Measurements from ENCODE around the gene PLEKHA7.

PLEKHA7 gene

GRCh38 chr11:16853859-16854258 is 160.4 kb downstream of the PLEKHA7 start:
- Histone ChIP-seq H3K27me3 (ENCODE audit: control insufficient read depth in 1 of 2, insufficient read depth in 1 of 2, low read length in 2 of 2) (peaks cover 0 to 29% of the 10 kb centered on the region in 2 experiments), H2BK5ac (ENCODE audit: low read depth, low read length, poor library complexity, severe bottlenecking) (no peak overlapping the region), H4K91ac (ENCODE audit: low read length) (no peak overlapping the region), H3K14ac (ENCODE audit: low read length in 2 of 2) (no peak overlapping the region), H2BK120ac (ENCODE audit: low read depth, low read length) (no peak overlapping the region), H2BK15ac (ENCODE audit: low read depth, poor library complexity, severe bottlenecking) (no peak overlapping the region), H2AFZ (ENCODE audit: low read depth, low read length) (no peak overlapping the region), H3K36me3 (ENCODE audit: control insufficient read depth in 1 of 2, insufficient read depth in 2 of 2, low read depth in 1 of 2, low read length in 2 of 2) (peaks cover 0 to 14% of the 10 kb centered on the region in 2 experiments), H2BK12ac (ENCODE audit: low read length in 2 of 2) (no peak overlapping the region), H3K4ac (ENCODE audit: low read depth in 1 of 2, low read length in 2 of 2) (no peak overlapping the region), H3K18ac (ENCODE audit: low read depth in 1 of 2, low read length in 2 of 2) (no peak overlapping the region), H2AK5ac (ENCODE audit: low read length, severe bottlenecking) (no peak overlapping the region), H3K4me3 (ENCODE audit: insufficient read depth in 1 of 2, low read depth in 1 of 2, low read length in 2 of 2) (no peak overlapping the region), H3K4me1 (ENCODE audit: control insufficient read depth, insufficient read depth, low read depth, low read length) (no peaks in the 10 kb centered on the region), H3K4me2 (ENCODE audit: low read length, poor library complexity, severe bottlenecking) (no peak overlapping the region), H3K9me3 (ENCODE audit: control insufficient read depth, low read length) (no peaks in the 10 kb centered on the region), H3K23ac (ENCODE audit: low read length in 2 of 2) (no peak overlapping the region), H3K27ac (ENCODE audit: low read length, poor library complexity, severe bottlenecking) (no peak overlapping the region), H4K8ac (ENCODE audit: low read length) (no peak overlapping the region), H3K9ac (ENCODE audit: low read length) (no peak overlapping the region), H3K79me1 (replicated peaks; ENCODE audit: low read length, poor library complexity, severe bottlenecking) (no peaks in the 10 kb centered on the region)
- DNase-seq, result no peak
- WGBS, result 58% methylated on average over 2 of the region's 2 CpGs

- Histone ChIP-seq H3K79me1 (replicated peaks; ENCODE audit: low read length, poor library complexity, severe bottlenecking) (no peaks in the 10 kb centered on the region), H3K9ac (ENCODE audit: low read length) (no peak overlapping the region), H2BK15ac (ENCODE audit: low read depth, poor library complexity, severe bottlenecking) (no peak overlapping the region), H4K91ac (ENCODE audit: low read length) (no peak overlapping the region), H3K27me3 (ENCODE audit: control insufficient read depth in 1 of 2, insufficient read depth in 1 of 2, low read length in 2 of 2) (peaks cover 0 to 31% of the 10 kb centered on the region in 2 experiments), H3K4me3 (ENCODE audit: insufficient read depth in 1 of 2, low read depth in 1 of 2, low read length in 2 of 2) (no peak overlapping the region), H4K8ac (ENCODE audit: low read length) (no peak overlapping the region), H2BK12ac (ENCODE audit: low read length in 2 of 2) (no peak overlapping the region), H3K4me1 (ENCODE audit: control insufficient read depth, insufficient read depth, low read depth, low read length) (no peaks in the 10 kb centered on the region), H2AK5ac (ENCODE audit: low read length, severe bottlenecking) (no peak overlapping the region), H3K14ac (ENCODE audit: low read length in 2 of 2) (no peak overlapping the region), H3K23ac (ENCODE audit: low read length in 2 of 2) (no peak overlapping the region), H3K27ac (ENCODE audit: low read length, poor library complexity, severe bottlenecking) (no peak overlapping the region), H3K4me2 (ENCODE audit: low read length, poor library complexity, severe bottlenecking) (no peak overlapping the region), H2BK120ac (ENCODE audit: low read depth, low read length) (no peak overlapping the region), H3K4ac (ENCODE audit: low read depth in 1 of 2, low read length in 2 of 2) (no peak overlapping the region), H2AFZ (ENCODE audit: low read depth, low read length) (no peak overlapping the region), H3K9me3 (ENCODE audit: control insufficient read depth, low read length) (no peaks in the 10 kb centered on the region), H3K36me3 (ENCODE audit: control insufficient read depth in 1 of 2, insufficient read depth in 2 of 2, low read depth in 1 of 2, low read length in 2 of 2) (peaks cover 0 to 14% of the 10 kb centered on the region in 2 experiments), H2BK5ac (ENCODE audit: low read depth, low read length, poor library complexity, severe bottlenecking) (no peak overlapping the region), H3K18ac (ENCODE audit: low read depth in 1 of 2, low read length in 2 of 2) (no peak overlapping the region)
- 55% methylated on average over 1 of the region's 1 CpG for WGBS
- no peak for DNase-seq
Observed at GRCh38 chr11:16853266-16853665, 160.9 kb downstream of the PLEKHA7 start.

- peaks cover 0 to 8% of the 10 kb centered on the region in 2 experiments for H3K36me3 ChIP-seq (ENCODE audit: control insufficient read depth in 1 of 2, insufficient read depth in 2 of 2, low read depth in 1 of 2, low read length in 2 of 2)
- no peak overlapping the region for H3K23ac ChIP-seq (ENCODE audit: low read length in 2 of 2)
- no peak overlapping the region for H3K4ac ChIP-seq (ENCODE audit: low read depth in 1 of 2, low read length in 2 of 2)
- no peak overlapping the region for H3K14ac ChIP-seq (ENCODE audit: low read length in 2 of 2)
- no peak overlapping the region for H2BK120ac ChIP-seq (ENCODE audit: low read depth, low read length)
- H3K4me2 ChIP-seq (ENCODE audit: low read length, poor library complexity, severe bottlenecking), result no peak overlapping the region
- H2BK5ac ChIP-seq (ENCODE audit: low read depth, low read length, poor library complexity, severe bottlenecking), result no peak overlapping the region
- peaks cover 3% of the 10 kb centered on the region for H3K4me1 ChIP-seq (ENCODE audit: control insufficient read depth, insufficient read depth, low read depth, low read length)
- no peak overlapping the region for H3K4me3 ChIP-seq (ENCODE audit: insufficient read depth in 1 of 2, low read depth in 1 of 2, low read length in 2 of 2)
- H4K91ac ChIP-seq (ENCODE audit: low read length), result no peak overlapping the region
- H3K79me1 ChIP-seq (replicated peaks; ENCODE audit: low read length, poor library complexity, severe bottlenecking), result no peaks in the 10 kb centered on the region
- H3K18ac ChIP-seq (ENCODE audit: low read depth in 1 of 2, low read length in 2 of 2), result no peak overlapping the region
- H3K9me3 ChIP-seq (ENCODE audit: control insufficient read depth, low read length), result no peaks in the 10 kb centered on the region
- H2AFZ ChIP-seq (ENCODE audit: low read depth, low read length), result no peak overlapping the region
- no peak overlapping the region for H2BK15ac ChIP-seq (ENCODE audit: low read depth, poor library complexity, severe bottlenecking)
- H3K27me3 ChIP-seq (ENCODE audit: control insufficient read depth in 1 of 2, insufficient read depth in 1 of 2, low read length in 2 of 2), result peaks cover 0 to 8% of the 10 kb centered on the region in 2 experiments
- DNase-seq, result no peak
- no peak overlapping the region for H4K8ac ChIP-seq (ENCODE audit: low read length)
- no peak overlapping the region for H2AK5ac ChIP-seq (ENCODE audit: low read length, severe bottlenecking)
- H3K27ac ChIP-seq (ENCODE audit: low read length, poor library complexity, severe bottlenecking), result no peak overlapping the region
- WGBS, result 63% methylated on average over 2 of the region's 2 CpGs
- no peak overlapping the region for H2BK12ac ChIP-seq (ENCODE audit: low read length in 2 of 2)
- H3K9ac ChIP-seq (ENCODE audit: low read length), result no peak overlapping the region
Observed at GRCh38 chr11:16846305-16846704, 167.9 kb downstream of the PLEKHA7 start.

- Histone ChIP-seq H3K4ac (ENCODE audit: low read depth in 1 of 2, low read length in 2 of 2) (no peak overlapping the region), H3K14ac (ENCODE audit: low read length in 2 of 2) (no peak overlapping the region), H2AK5ac (ENCODE audit: low read length, severe bottlenecking) (no peak overlapping the region), H2BK15ac (ENCODE audit: low read depth, poor library complexity, severe bottlenecking) (no peak overlapping the region), H3K9me3 (ENCODE audit: control insufficient read depth, low read length) (no peaks in the 10 kb centered on the region), H2BK5ac (ENCODE audit: low read depth, low read length, poor library complexity, severe bottlenecking) (no peak overlapping the region), H3K36me3 (ENCODE audit: control insufficient read depth in 1 of 2, insufficient read depth in 2 of 2, low read depth in 1 of 2, low read length in 2 of 2) (peaks cover 0 to 4% of the 10 kb centered on the region in 2 experiments), H3K18ac (ENCODE audit: low read depth in 1 of 2, low read length in 2 of 2) (no peak overlapping the region), H4K8ac (ENCODE audit: low read length) (no peak overlapping the region), H3K9ac (ENCODE audit: low read length) (no peak overlapping the region), H3K27ac (ENCODE audit: low read length, poor library complexity, severe bottlenecking) (no peak overlapping the region), H3K4me2 (ENCODE audit: low read length, poor library complexity, severe bottlenecking) (no peak overlapping the region), H4K91ac (ENCODE audit: low read length) (no peak overlapping the region), H3K79me1 (replicated peaks; ENCODE audit: low read length, poor library complexity, severe bottlenecking) (no peaks in the 10 kb centered on the region), H2BK120ac (ENCODE audit: low read depth, low read length) (no peak overlapping the region), H3K4me3 (ENCODE audit: insufficient read depth in 1 of 2, low read depth in 1 of 2, low read length in 2 of 2) (no peak overlapping the region), H2BK12ac (ENCODE audit: low read length in 2 of 2) (no peak overlapping the region), H3K4me1 (ENCODE audit: control insufficient read depth, insufficient read depth, low read depth, low read length) (peaks cover 3% of the 10 kb centered on the region), H3K27me3 (ENCODE audit: control insufficient read depth in 1 of 2, insufficient read depth in 1 of 2, low read length in 2 of 2) (peaks cover 0 to 4% of the 10 kb centered on the region in 2 experiments), H2AFZ (ENCODE audit: low read depth, low read length) (no peak overlapping the region), H3K23ac (ENCODE audit: low read length in 2 of 2) (no peak overlapping the region)
- 100% methylated on average over 1 of the region's 1 CpG for WGBS
- DNase-seq, result no peak
Observed at GRCh38 chr11:16844268-16844771, 169.9 kb downstream of the PLEKHA7 start.
